WTC11 (cell line): ENCODE data around the gene FAM20C. TPM values are rescaled to one million over a fixed set of nuclear protein-coding genes. Genes with fewer than 3 reads are reported as not detected.

Experiments
- ATAC-seq: fragments of 200-7000 bp; cut with Tn5 transposase; 2 replicates; pipeline ENCODE4 v1.10.0; 2021; ENCODE audit warnings: mild to moderate bottlenecking, moderate library complexity
- Bru-seq: library from RNA; stranded (reverse); fragments of 400-500 nt; gene quantifications from one replicate; lab custom pipeline; 2021; lab: Mats Ljungman, UMichigan
- CTCF ChIA-PET: fragments of 300-600 bp; sonication (Branson Sonifier 250); formaldehyde crosslinking; loops from one replicate; lab custom pipeline; 2021; ENCODE audit warnings: antibody characterized with exemption; lab: Charles Lee
- POLR2A ChIA-PET: fragments of 350-600 bp; sonication (Branson Sonifier 250); formaldehyde crosslinking; loops from one replicate; lab custom pipeline; 2021; ENCODE audit warnings: antibody characterized with exemption; lab: Charles Lee
- DNase-seq: peaks from one replicate; pipeline ENCODE4 v3.0.0; 2021; ENCODE audit warnings: low spot score
- H3K27ac Mint-ChIP-seq: 2 replicates; pipeline ENCODE4 v1.8.0; 2021; ENCODE audit warnings: mixed read lengths
- H3K27me3 Mint-ChIP-seq: 2 replicates; pipeline ENCODE4 v1.8.0; 2021; ENCODE audit warnings: low read depth, mild to moderate bottlenecking, moderate library complexity, mixed read lengths
- H3K36me3 Mint-ChIP-seq: 2 replicates; pipeline ENCODE4 v1.8.0; 2021; ENCODE audit warnings: mixed read lengths
- H3K4me1 Mint-ChIP-seq: 2 replicates; pipeline ENCODE4 v1.8.0; 2022; ENCODE audit warnings: mixed read lengths
- H3K4me3 Mint-ChIP-seq: 2 replicates; pipeline ENCODE4 v1.8.0; 2021; ENCODE audit warnings: mild to moderate bottlenecking, moderate library complexity, mixed read lengths
- H3K9me3 Mint-ChIP-seq: 2 replicates; pipeline ENCODE4 v1.8.0; 2021; ENCODE audit warnings: mixed read lengths
- AR ChIP-seq: fragments of 250-450 bp; sonication (Bioruptor Pico); IDR thresholded peaks from 2 replicates; pipeline ENCODE4 v1.9.0; 2021; ENCODE audit warnings: mild to moderate bottlenecking
- ATF3 ChIP-seq: sonication (generic); formaldehyde crosslinking; conservative IDR thresholded peaks from 2 replicates; pipeline ENCODE4 v1.8.1; 2022; ENCODE audit warnings: mild to moderate bottlenecking, missing genetic modification reagents
- CDX4 ChIP-seq: fragments of 250-450 bp; sonication (Bioruptor Pico); IDR thresholded peaks from 2 replicates; pipeline ENCODE4 v1.9.0; 2021; ENCODE audit warnings: moderate library complexity, mild to moderate bottlenecking, inconsistent platforms, borderline replicate concordance
- E2F5 ChIP-seq: sonication (generic); formaldehyde crosslinking; IDR thresholded peaks from 2 replicates; pipeline ENCODE4 v1.8.1; 2022; ENCODE audit warnings: mild to moderate bottlenecking, moderate library complexity, missing genetic modification reagents
- ELF4 ChIP-seq: sonication (generic); formaldehyde crosslinking; IDR thresholded peaks from 2 replicates; pipeline ENCODE4 v1.8.1; 2022; ENCODE audit warnings: low read depth, mild to moderate bottlenecking, moderate library complexity, missing genetic modification reagents
- ETV6 ChIP-seq: sonication (generic); formaldehyde crosslinking; IDR thresholded peaks from 2 replicates; pipeline ENCODE4 v1.8.1; 2022; ENCODE audit warnings: mild to moderate bottlenecking, missing genetic modification reagents
- FOXP4 ChIP-seq: sonication (generic); formaldehyde crosslinking; IDR thresholded peaks from 2 replicates; pipeline ENCODE4 v1.8.0; 2022; ENCODE audit warnings: mild to moderate bottlenecking, missing genetic modification reagents
- HMGXB4 ChIP-seq: sonication (generic); formaldehyde crosslinking; IDR thresholded peaks from 2 replicates; pipeline ENCODE4 v1.8.1; 2023; ENCODE audit warnings: mild to moderate bottlenecking, moderate library complexity, missing genetic modification reagents
- KAT7 ChIP-seq: sonication (generic); formaldehyde crosslinking; IDR thresholded peaks from 2 replicates; pipeline ENCODE4 v1.8.1; 2023; ENCODE audit warnings: missing genetic modification reagents, mild to moderate bottlenecking, borderline replicate concordance
- MAX ChIP-seq: sonication (generic); formaldehyde crosslinking; IDR thresholded peaks from 2 replicates; pipeline ENCODE4 v1.8.0; 2022; ENCODE audit warnings: mild to moderate bottlenecking, missing genetic modification reagents
- MXD4 ChIP-seq: fragments of 250-450 bp; sonication (Bioruptor Pico); IDR thresholded peaks from 2 replicates; pipeline ENCODE4 v1.8.0; 2021; ENCODE audit warnings: mild to moderate bottlenecking, moderate library complexity, borderline replicate concordance
- SMAD3 ChIP-seq: sonication (generic); formaldehyde crosslinking; IDR thresholded peaks from 2 replicates; pipeline ENCODE4 v1.8.0; 2022; ENCODE audit warnings: missing genetic modification reagents, mild to moderate bottlenecking, borderline replicate concordance
- SP1 ChIP-seq: sonication (generic); formaldehyde crosslinking; conservative IDR thresholded peaks from 2 replicates; pipeline ENCODE4 v1.8.1; 2022; ENCODE audit warnings: missing genetic modification reagents
- TEAD1 ChIP-seq: sonication (generic); formaldehyde crosslinking; IDR thresholded peaks from 2 replicates; pipeline ENCODE4 v1.8.0; 2022; ENCODE audit warnings: mild to moderate bottlenecking, missing genetic modification reagents
- TP53 ChIP-seq: sonication (generic); formaldehyde crosslinking; IDR thresholded peaks from 2 replicates; pipeline ENCODE4 v1.8.1; 2023; ENCODE audit warnings: mild to moderate bottlenecking, missing genetic modification reagents
- ZMAT4 ChIP-seq: fragments of 250-450 bp; sonication (Bioruptor Pico); IDR thresholded peaks from 2 replicates; pipeline ENCODE4 v1.9.0; 2021; ENCODE audit warnings: mild to moderate bottlenecking
- ZNF138 ChIP-seq: sonication (generic); formaldehyde crosslinking; conservative IDR thresholded peaks from 2 replicates; pipeline ENCODE4 v1.8.1; 2022; ENCODE audit warnings: mild to moderate bottlenecking, moderate library complexity, missing genetic modification reagents
- ZNF263 ChIP-seq: sonication (generic); formaldehyde crosslinking; IDR thresholded peaks from 2 replicates; pipeline ENCODE4 v1.8.1; 2022; ENCODE audit warnings: low read depth, mild to moderate bottlenecking, moderate library complexity, missing genetic modification reagents
- ZNF317 ChIP-seq: sonication (generic); formaldehyde crosslinking; IDR thresholded peaks from 2 replicates; pipeline ENCODE4 v1.8.1; 2023; ENCODE audit warnings: low read depth, mild to moderate bottlenecking, moderate library complexity, missing genetic modification reagents, borderline replicate concordance
- ZNF671 ChIP-seq: fragments of 250-450 bp; sonication (Bioruptor Pico); IDR thresholded peaks from 2 replicates; pipeline ENCODE4 v1.8.0; 2021; ENCODE audit warnings: mild to moderate bottlenecking
- long read RNA-seq, 3 experiments: library from RNA in 1 of 3; library from capped mRNA in 1 of 3; library from polyadenylated mRNA in 1 of 3; unstranded in 2 of 3; stranded (forward) in 1 of 3; transcript quantifications; one replicate each; pipeline ENCODE4 v2.0.0, GENCODE V29; 2021
- total RNA-seq: library from RNA; stranded (reverse); gene quantifications from 3 replicates; pipeline ENCODE4 v1.2.3, GENCODE V29; 2021

FAM20C gene
- total RNA-seq, result 48.0 to 64.9 TPM (median 49.1 TPM) in 3 replicates
- Bru-seq, nascent RNA, result percentile 61 among the genes with signal in this experiment
- long read RNA-seq, experiment 1, transcript FAM20C-201 (10 exons, 2,751 nt), result major isoform, 59 of 105 reads
- long read RNA-seq, experiment 1, partial matches to known transcripts, result 18 of 105 reads
- long read RNA-seq, experiment 1, other reads (novel, unspliced or antisense), result 28 of 105 reads
- long read RNA-seq, experiment 2, transcript FAM20C-201 (10 exons, 2,751 nt), result major isoform, 35 of 69 reads
- long read RNA-seq, experiment 2, partial matches to known transcripts, result 13 of 69 reads
- long read RNA-seq, experiment 2, other reads (novel, unspliced or antisense), result 21 of 69 reads
- long read RNA-seq, experiment 3, partial matches to known transcripts, result 0 of 1 reads
- long read RNA-seq, experiment 3, other reads (novel, unspliced or antisense), result 1 of 1 reads

GRCh38 chr7:191981-192649 lies at the start of gene FAM20C:
TSS of gene FAM20C (plus strand) at chr7:192571. CDS start at chr7:193200, 629 bp downstream.
- ChIA-PET CTCF (interaction anchor here (0.7 to 2.4 kb wide), 7 partner anchors 8 to 137 kb away, joined by 3 to 10 read pairs (median 5); no protein-coding TSS in a partner anchor), POLR2A (interaction anchor here (0.7 kb wide), 1 partner anchor 72 kb away, joined by 3 read pairs; no protein-coding TSS in a partner anchor)
- Mint-ChIP-seq H3K4me1 (peaks cover 64% of the 10 kb centered on the region), H3K27ac (peak within 1 kb of the TSS; percentile 82), H3K36me3 (peaks cover 14% of the 10 kb centered on the region), H3K27me3 (peaks cover 5% of the 10 kb centered on the region; the same call in 1 of the 2 replicates), H3K4me3 (peak within 1 kb of the TSS; percentile 87), H3K9me3 (no peaks in the 10 kb centered on the region)
- DNase-seq (peak; percentile 54), ATAC-seq (peak; percentile 15)
- TF ChIP-seq ELF4 (CRISPR knock-in tag) (no peak), ZNF263 (0 out of 2 replicates have a peak, but pooled peaks have one; percentile 67), ZNF138 (CRISPR knock-in tag) (no peak), TEAD1 (0 out of 2 replicates have a peak, but pooled peaks have one; percentile 44), ETV6 (CRISPR knock-in tag) (no peak; the same call in 1 of the 2 replicates), SMAD3 (CRISPR knock-in tag) (no peak), KAT7 (peak; percentile 66; the same call in 1 of the 2 replicates), ZNF671 (CRISPR knock-in tag) (no peak), ZMAT4 (no peak), ZNF317 (no peak; the same call in 1 of the 2 replicates), MAX (CRISPR knock-in tag) (0 out of 2 replicates have a peak, but pooled peaks have one; percentile 10), ATF3 (CRISPR knock-in tag) (no peak), HMGXB4 (CRISPR knock-in tag) (peak; percentile 56), TP53 (CRISPR knock-in tag) (no peak), SP1 (CRISPR knock-in tag) (peak; percentile 9), FOXP4 (CRISPR knock-in tag) (peak; percentile 36; the same call in 1 of the 2 replicates), AR (CRISPR knock-in tag) (no peak), CDX4 (CRISPR knock-in tag) (no peak), E2F5 (peak; percentile 45; the same call in 1 of the 2 replicates), MXD4 (CRISPR knock-in tag) (no peak)
